ENCODE measurements around the gene RAX2.
"Not testable (repeated sequence)": the region's sequence is repeated elsewhere in the genome, so short reads cannot be mapped to it uniquely, and the experiment has no call there.

The RAX2 gene

DNA sequence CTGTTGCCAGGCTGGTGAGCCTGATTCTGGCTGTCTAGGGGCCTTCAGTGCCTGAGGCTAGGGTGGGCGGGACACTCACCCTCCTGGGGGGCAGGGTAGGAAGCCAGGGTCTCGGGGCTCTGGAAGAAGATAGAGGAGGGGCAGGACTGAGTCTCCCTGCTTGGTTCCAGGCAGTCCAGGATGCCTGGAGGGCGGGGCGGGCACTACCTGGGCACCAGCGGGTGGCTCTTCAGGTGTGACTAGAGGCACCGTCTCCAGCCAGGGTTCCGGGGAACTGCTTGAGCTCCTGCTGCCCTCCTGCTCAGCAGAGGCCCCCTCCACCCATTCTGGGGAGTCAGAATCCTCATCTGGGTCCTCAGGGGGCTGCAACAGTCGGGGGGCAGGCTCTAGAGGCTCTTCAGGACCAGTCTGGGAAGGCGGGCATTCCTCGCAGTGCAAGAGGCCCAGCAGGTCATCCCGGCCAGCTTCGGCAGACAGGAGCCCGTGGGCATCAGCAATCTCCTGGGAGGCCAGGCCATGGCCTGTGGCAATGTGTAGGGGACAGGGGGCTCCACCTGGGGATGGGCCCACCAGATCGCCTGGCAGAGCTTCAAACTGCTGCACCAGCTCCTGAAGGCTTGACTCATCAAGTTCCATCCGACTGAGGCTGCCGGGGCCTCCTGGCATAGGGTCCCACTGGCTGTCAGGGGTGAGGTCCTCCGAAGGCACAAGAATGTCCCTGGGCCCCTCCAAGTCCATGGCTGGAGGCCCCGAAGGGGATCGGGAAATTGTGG, 12.4 kb downstream of the RAX2 start:
- peaks cover 32% of the 10 kb centered on the region for H3K4me1 ChIP-seq (ENCODE audit: control insufficient read depth, insufficient read depth, low read length)
- H3K27ac ChIP-seq (ENCODE audit: low read length) = no peak overlapping the region
- H3K27me3 ChIP-seq (ENCODE audit: control insufficient read depth in 1 of 2, insufficient read depth in 2 of 2, low read length in 2 of 2) = no peaks in the 10 kb centered on the region
- peak overlapping the region in 1 of 2 donors; percentile 5 for H3K9ac ChIP-seq (ENCODE audit: low read length in 2 of 2)
- H3K9me3 ChIP-seq (ENCODE audit: control insufficient read depth in 2 of 2, low read length in 2 of 2) = no peaks in the 10 kb centered on the region
- peak overlapping the region in 1 of 2 donors; percentile 8 for H3K4me3 ChIP-seq (ENCODE audit: low read length in 2 of 2)
- peaks cover 0 to 15% of the 10 kb centered on the region in 2 donors for H3K36me3 ChIP-seq (ENCODE audit: control insufficient read depth in 2 of 2, insufficient read depth in 2 of 2, low read length in 2 of 2)

DNA sequence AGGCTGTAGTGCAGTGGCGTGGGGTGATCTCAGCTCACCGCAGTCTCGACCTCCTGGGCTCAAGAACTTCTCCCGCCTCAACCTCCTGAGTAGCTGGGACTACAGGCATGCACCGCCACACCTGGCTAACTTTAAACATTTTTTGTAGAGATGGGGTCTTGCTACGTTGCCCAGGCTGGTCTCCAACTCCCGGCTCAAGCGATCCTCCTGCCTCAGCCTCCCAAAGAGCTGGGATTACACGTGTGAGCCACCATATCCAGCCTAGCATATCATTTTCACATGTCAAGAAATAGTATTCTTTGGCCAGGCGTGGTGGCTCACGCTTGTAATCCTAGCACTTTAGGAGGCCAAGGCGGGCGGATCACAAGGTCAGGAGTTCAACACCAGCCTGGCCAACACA, 13.7 kb downstream of the RAX2 start:
- H3K4me3 ChIP-seq (ENCODE audit: low read length in 2 of 2); H3K27me3 ChIP-seq (ENCODE audit: control insufficient read depth in 1 of 2, insufficient read depth in 2 of 2, low read length in 2 of 2); H3K9ac ChIP-seq (ENCODE audit: low read length in 2 of 2); H3K27ac ChIP-seq (ENCODE audit: low read length); H3K9me3 ChIP-seq (ENCODE audit: control insufficient read depth in 2 of 2, low read length in 2 of 2): not testable (repeated sequence)
- Histone ChIP-seq H3K36me3 (ENCODE audit: control insufficient read depth in 2 of 2, insufficient read depth in 2 of 2, low read length in 2 of 2) (peaks cover 0 to 17% of the 10 kb centered on the region in 2 donors), H3K4me1 (ENCODE audit: control insufficient read depth, insufficient read depth, low read length) (peaks cover 30% of the 10 kb centered on the region)

DNA sequence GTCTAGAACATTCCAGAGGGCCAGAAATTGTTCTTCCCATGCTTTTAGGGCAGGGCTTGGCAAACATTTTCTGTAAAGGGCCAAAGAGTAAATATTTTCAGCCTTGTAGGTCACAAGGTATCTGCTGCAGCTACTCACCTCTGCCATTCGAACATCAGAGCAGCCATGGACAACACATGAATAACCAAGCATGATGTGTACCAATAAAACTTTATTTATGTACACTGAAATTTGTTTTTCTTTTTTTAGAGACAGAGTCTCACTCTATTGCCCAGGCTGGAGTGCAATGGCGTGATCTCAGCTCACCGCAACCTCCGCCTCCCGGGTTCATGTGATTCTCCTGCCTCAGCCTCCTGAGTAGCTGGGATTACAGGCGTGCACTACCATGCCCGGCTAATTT, 14.3 kb downstream of the RAX2 start:
- H3K9ac ChIP-seq (ENCODE audit: low read length in 2 of 2); H3K9me3 ChIP-seq (ENCODE audit: control insufficient read depth in 2 of 2, low read length in 2 of 2); H3K4me3 ChIP-seq (ENCODE audit: low read length in 2 of 2); H3K27me3 ChIP-seq (ENCODE audit: control insufficient read depth in 1 of 2, insufficient read depth in 2 of 2, low read length in 2 of 2); H3K27ac ChIP-seq (ENCODE audit: low read length): not testable (repeated sequence)
- Histone ChIP-seq H3K36me3 (ENCODE audit: control insufficient read depth in 2 of 2, insufficient read depth in 2 of 2, low read length in 2 of 2) (peaks cover 0 to 17% of the 10 kb centered on the region in 2 donors), H3K4me1 (ENCODE audit: control insufficient read depth, insufficient read depth, low read length) (peaks cover 27% of the 10 kb centered on the region)

GRCh38 chr19:3753631-3754410, 18.2 kb downstream of the RAX2 start:
- Histone ChIP-seq H3K36me3 (ENCODE audit: control insufficient read depth in 2 of 2, insufficient read depth in 2 of 2, low read length in 2 of 2) (peaks cover 9 to 31% of the 10 kb centered on the region in 2 donors), H3K4me3 (ENCODE audit: low read length in 2 of 2) (no peak overlapping the region), H3K9ac (ENCODE audit: low read length in 2 of 2) (no peak overlapping the region)

DNA sequence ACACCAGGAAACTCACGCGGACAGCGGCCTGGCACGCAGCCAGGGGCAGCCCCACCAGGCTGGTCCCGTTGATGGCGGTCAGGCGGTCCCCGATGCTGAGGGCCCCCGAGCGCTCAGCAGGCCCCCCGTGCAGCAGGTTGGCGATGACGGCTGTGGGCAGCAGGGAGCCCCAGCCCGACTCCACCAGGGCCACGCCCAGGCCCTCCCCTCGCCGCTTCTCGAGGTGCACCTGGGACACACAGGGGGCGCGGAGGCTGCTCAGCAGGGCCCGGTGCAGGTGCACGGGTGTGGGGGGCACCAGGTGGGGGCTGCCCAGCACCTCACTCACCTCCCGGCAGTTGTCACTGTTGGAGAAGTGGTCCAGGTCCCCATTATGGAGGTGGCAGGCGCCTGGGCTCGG, 19.5 kb downstream of the RAX2 start:
- no peaks in the 10 kb centered on the region for H3K4me1 ChIP-seq (ENCODE audit: control insufficient read depth, insufficient read depth, low read length)
- H3K9ac ChIP-seq (ENCODE audit: low read length in 2 of 2) = no peak overlapping the region
- H3K27me3 ChIP-seq (ENCODE audit: control insufficient read depth in 1 of 2, insufficient read depth in 2 of 2, low read length in 2 of 2) = peaks cover 0 to 5% of the 10 kb centered on the region in 2 donors
- peaks cover 9 to 26% of the 10 kb centered on the region in 2 donors for H3K36me3 ChIP-seq (ENCODE audit: control insufficient read depth in 2 of 2, insufficient read depth in 2 of 2, low read length in 2 of 2)
- peaks cover 0 to 2% of the 10 kb centered on the region in 2 donors for H3K9me3 ChIP-seq (ENCODE audit: control insufficient read depth in 2 of 2, low read length in 2 of 2)
- H3K27ac ChIP-seq (ENCODE audit: low read length) = no peak overlapping the region
- no peak overlapping the region for H3K4me3 ChIP-seq (ENCODE audit: low read length in 2 of 2)

More at GRCh38 chr19:3753631-3754410, 18.2 kb downstream of the RAX2 start:
- Histone ChIP-seq H3K27ac (ENCODE audit: low read length) (no peak overlapping the region), H3K27me3 (ENCODE audit: control insufficient read depth in 1 of 2, insufficient read depth in 2 of 2, low read length in 2 of 2) (no peaks in the 10 kb centered on the region), H3K4me1 (ENCODE audit: control insufficient read depth, insufficient read depth, low read length) (no peaks in the 10 kb centered on the region), H3K9me3 (ENCODE audit: control insufficient read depth in 2 of 2, low read length in 2 of 2) (peaks cover 0 to 2% of the 10 kb centered on the region in 2 donors)

DNA sequence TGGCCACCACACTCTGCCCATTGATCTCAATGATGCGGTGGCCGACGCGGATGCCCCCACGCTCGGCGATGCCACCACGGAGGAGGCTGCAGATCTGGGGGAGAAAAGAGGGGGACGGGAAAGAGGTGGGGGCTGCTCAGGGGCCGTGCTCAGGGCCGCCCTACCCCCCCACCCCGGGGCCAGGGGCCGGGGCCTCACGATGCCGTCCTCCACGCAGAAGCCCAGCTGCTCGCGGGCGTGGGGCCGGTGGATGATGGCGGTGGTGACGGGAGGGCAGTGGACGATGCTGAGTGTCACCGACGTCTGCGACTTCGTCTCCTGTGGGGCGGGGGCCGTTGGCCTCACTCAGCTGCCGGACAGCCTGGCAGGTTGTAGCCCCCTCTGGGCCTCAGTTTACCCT, 20.8 kb downstream of the RAX2 start:
- Histone ChIP-seq H3K4me1 (ENCODE audit: control insufficient read depth, insufficient read depth, low read length) (no peaks in the 10 kb centered on the region), H3K4me3 (ENCODE audit: low read length in 2 of 2) (no peak overlapping the region), H3K9me3 (ENCODE audit: control insufficient read depth in 2 of 2, low read length in 2 of 2) (peaks cover 0 to 2% of the 10 kb centered on the region in 2 donors), H3K27me3 (ENCODE audit: control insufficient read depth in 1 of 2, insufficient read depth in 2 of 2, low read length in 2 of 2) (peaks cover 5 to 7% of the 10 kb centered on the region in 2 donors), H3K27ac (ENCODE audit: low read length) (no peak overlapping the region), H3K36me3 (ENCODE audit: control insufficient read depth in 2 of 2, insufficient read depth in 2 of 2, low read length in 2 of 2) (peaks cover 9 to 19% of the 10 kb centered on the region in 2 donors), H3K9ac (ENCODE audit: low read length in 2 of 2) (no peak overlapping the region)

DNA sequence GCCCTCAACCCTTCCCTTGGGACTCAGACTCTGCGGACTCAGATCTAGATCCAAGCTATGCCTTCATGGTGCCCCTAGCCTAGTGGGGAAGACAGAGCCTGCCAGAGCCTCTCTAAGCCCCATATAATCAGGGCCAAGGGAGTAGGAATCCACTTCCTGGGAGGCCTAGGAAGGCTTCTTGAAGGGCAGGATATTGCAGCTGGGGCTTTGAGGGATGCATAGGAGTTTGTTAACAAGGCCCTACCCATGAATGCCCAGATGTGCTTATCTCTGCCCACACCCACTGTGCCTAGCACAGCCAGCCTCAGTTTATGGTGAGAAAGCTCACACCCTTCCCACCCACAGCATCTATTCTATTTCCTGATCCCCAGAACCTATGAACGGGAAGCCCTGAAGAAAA, 21.8 kb downstream of the RAX2 start:
- Histone ChIP-seq H3K9me3 (ENCODE audit: control insufficient read depth in 2 of 2, low read length in 2 of 2) (peaks cover 0 to 2% of the 10 kb centered on the region in 2 donors), H3K27me3 (ENCODE audit: control insufficient read depth in 1 of 2, insufficient read depth in 2 of 2, low read length in 2 of 2) (peaks cover 5 to 14% of the 10 kb centered on the region in 2 donors), H3K9ac (ENCODE audit: low read length in 2 of 2) (no peak overlapping the region), H3K4me3 (ENCODE audit: low read length in 2 of 2) (no peak overlapping the region), H3K27ac (ENCODE audit: low read length) (no peak overlapping the region), H3K4me1 (ENCODE audit: control insufficient read depth, insufficient read depth, low read length) (no peaks in the 10 kb centered on the region), H3K36me3 (ENCODE audit: control insufficient read depth in 2 of 2, insufficient read depth in 2 of 2, low read length in 2 of 2) (peaks cover 9 to 19% of the 10 kb centered on the region in 2 donors)

GRCh38 chr19:3748965-3749364, 23.1 kb downstream of the RAX2 start:
- no peak overlapping the region for H3K27ac ChIP-seq (ENCODE audit: low read length)
- no peak overlapping the region for H3K4me3 ChIP-seq (ENCODE audit: low read length in 2 of 2)
- peaks cover 9 to 16% of the 10 kb centered on the region in 2 donors for H3K36me3 ChIP-seq (ENCODE audit: control insufficient read depth in 2 of 2, insufficient read depth in 2 of 2, low read length in 2 of 2)
- H3K9ac ChIP-seq (ENCODE audit: low read length in 2 of 2) = no peak overlapping the region
- peaks cover 0 to 2% of the 10 kb centered on the region in 2 donors for H3K9me3 ChIP-seq (ENCODE audit: control insufficient read depth in 2 of 2, low read length in 2 of 2)
- H3K4me1 ChIP-seq (ENCODE audit: control insufficient read depth, insufficient read depth, low read length) = no peaks in the 10 kb centered on the region
- peaks cover 5 to 14% of the 10 kb centered on the region in 2 donors for H3K27me3 ChIP-seq (ENCODE audit: control insufficient read depth in 1 of 2, insufficient read depth in 2 of 2, low read length in 2 of 2)

GRCh38 chr19:3746371-3747056, 25.5 kb downstream of the RAX2 start:
- Histone ChIP-seq H3K9ac (ENCODE audit: low read length in 2 of 2) (no peak overlapping the region), H3K9me3 (ENCODE audit: control insufficient read depth in 2 of 2, low read length in 2 of 2) (peaks cover 2 to 3% of the 10 kb centered on the region in 2 donors), H3K4me1 (ENCODE audit: control insufficient read depth, insufficient read depth, low read length) (no peaks in the 10 kb centered on the region), H3K4me3 (ENCODE audit: low read length in 2 of 2) (no peak overlapping the region), H3K27ac (ENCODE audit: low read length) (no peak overlapping the region), H3K36me3 (ENCODE audit: control insufficient read depth in 2 of 2, insufficient read depth in 2 of 2, low read length in 2 of 2) (peaks cover 9 to 14% of the 10 kb centered on the region in 2 donors), H3K27me3 (ENCODE audit: control insufficient read depth in 1 of 2, insufficient read depth in 2 of 2, low read length in 2 of 2) (peaks cover 5 to 14% of the 10 kb centered on the region in 2 donors)

DNA sequence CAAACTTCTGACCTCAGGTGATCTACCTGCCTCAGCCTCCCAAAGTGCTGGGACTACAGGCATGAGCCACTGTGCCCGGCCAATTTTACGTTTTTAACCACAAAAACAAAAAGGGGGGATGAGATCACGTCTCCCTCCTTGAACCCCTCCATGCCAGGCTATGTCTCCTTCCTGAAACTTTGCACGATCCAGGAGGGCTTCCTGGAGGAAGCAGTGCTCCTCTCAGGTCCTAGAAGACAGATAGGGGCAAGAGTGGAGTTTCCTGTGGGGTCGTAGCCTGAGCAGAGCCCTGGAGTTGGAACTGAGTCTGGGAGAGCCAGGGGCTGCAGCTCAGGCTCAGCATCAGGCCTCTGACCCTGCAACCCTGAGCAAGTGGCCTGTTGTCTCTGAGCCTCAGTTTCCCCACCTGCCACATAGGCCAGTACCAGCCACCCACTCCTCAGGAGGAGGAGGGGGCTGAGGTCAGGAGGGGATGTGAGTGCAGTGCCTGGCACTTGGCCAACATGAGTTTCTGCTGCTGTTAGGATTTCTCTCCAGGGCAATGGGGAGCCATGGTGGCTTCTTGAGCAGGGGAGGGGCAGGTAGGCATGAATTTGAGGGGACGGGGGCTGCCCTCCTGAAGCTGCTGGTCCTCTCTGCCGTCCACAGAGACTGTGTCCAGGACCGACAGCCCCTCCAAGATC, 26.5 kb downstream of the RAX2 start:
- no peaks in the 10 kb centered on the region for H3K4me1 ChIP-seq (ENCODE audit: control insufficient read depth, insufficient read depth, low read length)
- H3K27me3 ChIP-seq (ENCODE audit: control insufficient read depth in 1 of 2, insufficient read depth in 2 of 2, low read length in 2 of 2) = peaks cover 5 to 14% of the 10 kb centered on the region in 2 donors
- peaks cover 2 to 3% of the 10 kb centered on the region in 2 donors for H3K9me3 ChIP-seq (ENCODE audit: control insufficient read depth in 2 of 2, low read length in 2 of 2)
- no peak overlapping the region for H3K4me3 ChIP-seq (ENCODE audit: low read length in 2 of 2)
- H3K36me3 ChIP-seq (ENCODE audit: control insufficient read depth in 2 of 2, insufficient read depth in 2 of 2, low read length in 2 of 2) = peaks cover 6 to 11% of the 10 kb centered on the region in 2 donors
- H3K9ac ChIP-seq (ENCODE audit: low read length in 2 of 2) = no peak overlapping the region
- no peak overlapping the region for H3K27ac ChIP-seq (ENCODE audit: low read length)
